K562 treated with DMSO at 1 percent for 24 hours (cell line): ENCODE results near the gene IRF9. TPM values are rescaled to one million over a fixed set of nuclear protein-coding genes. Genes with fewer than 3 reads are reported as not detected.

Source experiments
- total RNA-seq: library from RNA; unstranded; fragments of 300-600 nt; gene quantifications from 2 replicates; pipeline ENCODE4 v1.2.3, GENCODE V29; 2022; ENCODE audit warnings: low read depth; ENCODE audit not compliant: insufficient read depth

Gene IRF9
- 11.9 and 14.2 TPM in 2 replicates for total RNA-seq

DNA sequence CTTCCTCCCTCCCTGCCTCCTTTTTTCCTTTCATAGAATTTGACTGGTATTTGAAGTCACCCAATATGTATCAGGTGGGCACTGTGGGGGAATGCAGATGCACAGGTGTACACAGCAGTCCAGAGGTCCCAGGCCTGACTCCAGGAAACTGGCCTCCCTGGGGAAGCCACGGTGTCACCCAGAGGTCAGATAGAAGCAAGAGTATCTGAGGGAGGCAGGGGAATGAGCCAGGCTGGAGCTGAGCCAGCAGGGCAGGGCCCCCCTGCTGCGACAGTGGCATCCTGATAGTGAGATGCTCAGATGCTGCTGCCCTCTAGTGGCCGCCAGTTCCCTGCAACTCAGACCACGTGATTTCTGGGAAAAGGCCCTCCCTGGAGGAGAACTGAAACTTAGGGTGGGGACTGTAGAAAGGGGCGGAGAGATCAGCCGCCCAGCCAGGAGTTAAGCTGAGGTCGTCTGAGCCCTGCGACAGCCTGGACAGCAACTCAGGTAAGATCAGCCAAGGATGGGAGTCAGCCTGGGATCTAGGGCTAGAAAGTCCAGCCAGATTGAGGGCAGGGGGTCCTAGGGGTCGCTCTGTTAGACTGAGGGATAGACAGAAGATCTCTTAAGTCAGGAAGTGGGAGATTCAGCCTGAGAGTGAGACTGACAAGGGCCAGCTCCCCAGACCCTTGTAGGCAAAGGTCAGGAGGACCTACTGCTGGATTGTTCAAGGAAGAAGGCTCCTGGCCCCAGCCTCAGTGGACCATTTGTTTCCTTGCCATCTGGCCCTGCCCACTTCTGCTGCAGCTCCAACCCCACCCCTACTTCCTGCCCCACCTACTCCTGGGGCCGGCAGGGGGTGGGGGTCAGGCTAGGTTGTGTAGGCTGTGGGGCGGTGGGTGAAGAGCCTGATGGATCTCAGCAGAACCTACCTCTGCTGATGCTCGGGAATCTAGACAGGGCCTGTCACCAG lies at the start of gene IRF9:
IRF9 (plus strand) TSS at position 416 of the 955 bp plus-strand sequence. CDS start 880 bp downstream, outside the sequence.

GRCh38 chr14:24114532-24115421 lies 46.3 kb upstream of the IRF9 start, which contains the start of the genes DCAF11 and NRL:
DCAF11 (plus strand) TSS chr14:24114777; CDS start chr14:24115595, 818 bp downstream.
NRL (minus strand) TSS chr14:24114949; CDS start chr14:24082848, 32,101 bp downstream.

DNA sequence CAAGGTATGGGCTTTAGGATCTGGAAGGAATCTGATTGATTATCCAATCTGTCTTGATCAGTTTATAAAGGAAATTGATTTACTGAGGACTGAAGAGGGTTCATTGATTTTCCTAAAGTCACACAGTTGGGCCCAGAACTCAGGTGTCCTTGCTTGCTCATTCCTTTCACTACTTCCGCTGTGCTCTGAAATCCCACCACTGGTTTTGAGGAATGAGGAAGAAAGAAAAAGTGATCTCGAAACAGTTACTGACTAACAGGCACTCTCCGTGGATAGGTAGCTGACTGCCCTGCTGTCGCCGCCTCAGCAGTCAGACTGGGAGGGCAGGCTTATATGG lies 30.7 kb upstream of the IRF9 start, which contains the start of gene FITM1:
FITM1 (plus strand) TSS at position 280 of the 337 bp plus-strand sequence. CDS start 905 bp downstream, outside the sequence.

DNA sequence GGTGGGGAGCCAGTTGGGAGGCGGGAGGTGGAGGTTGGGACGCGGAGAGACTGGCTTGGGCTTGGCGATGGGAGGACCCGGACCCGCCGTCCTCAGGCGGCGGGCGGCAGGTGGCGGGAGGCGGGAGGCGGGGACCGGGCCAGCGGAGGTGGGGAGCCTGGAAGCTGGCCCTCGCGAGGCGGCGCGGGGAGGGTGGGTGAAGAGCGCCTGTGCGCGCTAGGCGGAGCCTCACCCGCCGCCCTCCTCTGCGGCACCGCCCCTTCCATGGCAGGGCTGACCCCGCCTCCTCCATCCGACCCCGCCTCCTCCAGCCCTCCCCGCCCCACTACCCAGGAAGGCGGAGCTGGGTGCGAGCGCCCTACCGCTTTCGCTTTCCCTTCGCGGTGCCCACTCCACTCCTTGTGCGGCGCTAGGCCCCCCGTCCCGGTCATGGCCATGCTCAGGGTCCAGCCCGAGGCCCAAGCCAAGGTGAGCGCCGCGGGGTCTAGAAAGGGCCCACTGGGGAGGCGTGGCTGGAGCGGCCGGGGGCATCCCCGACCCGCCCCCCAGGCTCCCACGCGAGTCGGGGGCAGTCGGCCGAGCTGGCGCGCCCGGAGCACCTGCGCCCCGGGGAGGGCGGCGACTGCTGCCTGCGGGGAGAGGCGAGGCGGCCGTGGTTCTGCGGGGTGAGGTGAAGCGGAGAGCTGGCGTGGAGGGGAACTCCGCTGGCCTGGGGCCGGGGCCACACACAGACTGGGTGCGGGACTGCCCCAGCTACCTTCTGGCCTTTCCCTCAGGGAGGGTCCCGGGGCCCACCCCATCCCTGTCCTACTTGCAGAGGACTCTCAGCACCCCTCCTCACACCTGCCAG lies 25.0 kb upstream of the IRF9 start, which contains the start of gene PSME1:
PSME1 (plus strand) TSS at position 361 of the 850 bp plus-strand sequence; CDS start at position 430, 69 bp downstream.

DNA sequence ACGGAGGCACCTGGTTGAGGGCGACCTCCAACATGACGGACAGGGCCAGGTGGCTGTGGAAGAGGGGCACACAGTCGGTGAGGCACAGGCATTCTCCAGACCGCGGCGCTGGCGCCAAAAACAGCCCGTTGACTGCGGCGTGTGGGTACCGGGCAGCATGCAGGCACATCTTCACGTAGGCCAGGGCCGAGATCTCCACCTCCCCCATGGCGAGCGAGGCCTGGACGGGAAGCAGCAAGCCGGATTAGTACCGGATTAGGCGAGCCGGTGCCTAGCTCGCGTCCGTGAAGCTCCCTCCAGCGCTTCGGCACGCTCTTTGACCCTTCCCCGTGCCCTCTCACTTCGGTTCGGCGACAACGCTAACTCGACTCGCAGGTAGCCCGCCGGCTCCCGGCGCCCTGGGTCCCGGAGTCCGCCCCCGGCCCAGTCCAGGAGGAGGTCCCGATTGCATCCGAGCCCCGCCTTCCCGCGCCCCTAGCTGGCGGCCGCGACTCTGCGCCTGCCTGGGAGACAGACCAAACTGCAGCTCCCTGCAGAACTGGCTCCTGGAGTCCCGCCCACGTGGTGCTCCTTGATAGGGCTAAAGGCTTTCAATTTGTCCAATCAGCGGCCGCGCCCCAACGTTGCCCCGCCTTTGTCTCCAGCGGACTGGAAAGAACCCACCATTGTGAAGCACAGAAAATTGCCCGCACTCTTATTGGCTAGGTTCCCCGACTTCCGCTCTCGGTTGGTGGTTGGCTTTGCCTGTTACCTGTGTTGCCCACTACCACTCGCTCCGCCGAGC lies 19.8 kb upstream of the IRF9 start, which contains the start of gene EMC9:
EMC9 (minus strand) TSS at position 495 of the 784 bp plus-strand sequence; CDS start at position 208, 287 bp downstream.

GRCh38 chr14:24146453-24146977 lies 14.6 kb upstream of the IRF9 start, which contains the start of gene PSME2:
PSME2 (minus strand) TSS chr14:24146610; CDS start chr14:24146581, 29 bp downstream.

DNA sequence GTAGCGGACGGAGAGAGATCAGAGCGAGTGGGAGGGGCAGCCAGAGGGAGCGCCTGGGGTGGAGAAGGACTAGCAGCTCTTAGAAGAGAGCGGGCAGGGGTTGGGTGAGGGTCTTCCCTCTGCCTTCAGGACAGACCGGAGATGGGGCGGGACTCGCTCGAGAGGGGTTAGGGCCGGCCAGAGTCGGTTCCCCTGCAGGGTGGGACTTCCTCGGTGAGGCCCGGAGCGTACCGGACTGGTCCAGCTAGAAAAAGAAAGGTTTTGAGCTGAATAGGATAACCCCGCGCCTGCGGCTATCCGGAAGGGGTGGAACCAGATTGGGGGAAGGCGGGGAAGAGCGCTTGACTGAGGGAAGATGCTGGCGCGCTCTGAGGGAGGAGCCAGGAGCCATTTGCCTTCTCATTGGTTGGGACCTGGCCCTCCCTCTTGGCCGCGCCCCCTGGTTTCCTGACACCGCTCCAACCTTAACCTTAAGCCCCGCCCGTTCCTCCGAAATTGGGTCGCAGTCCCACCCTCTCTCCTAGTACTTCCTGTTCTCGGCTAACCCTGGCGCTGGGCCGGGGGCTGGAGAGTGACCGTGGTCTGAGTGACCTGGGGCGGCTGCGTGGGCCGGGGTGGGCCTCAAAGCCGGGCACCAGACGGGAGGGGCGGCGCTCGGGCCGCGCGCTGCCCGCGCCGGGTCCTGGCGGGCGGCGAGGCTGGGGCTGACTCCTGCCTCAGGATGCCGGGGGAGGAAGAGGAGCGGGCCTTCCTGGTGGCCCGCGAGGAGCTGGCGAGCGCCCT lies 13.9 kb upstream of the IRF9 start, which contains the start of gene RNF31:
RNF31 (plus strand) TSS at position 521 of the 783 bp plus-strand sequence; CDS start at position 722, 201 bp downstream.

GRCh38 chr14:24171422-24172260 lies 10.6 kb downstream of the IRF9 start, which contains the start of gene REC8:
REC8 (plus strand) TSS chr14:24172080; CDS start chr14:24172553, 473 bp downstream.

GRCh38 chr14:24188251-24189058 lies 27.4 kb downstream of the IRF9 start, which contains the start of gene IPO4:
IPO4 (minus strand) TSS chr14:24188816; CDS start chr14:24188787, 29 bp downstream.

DNA sequence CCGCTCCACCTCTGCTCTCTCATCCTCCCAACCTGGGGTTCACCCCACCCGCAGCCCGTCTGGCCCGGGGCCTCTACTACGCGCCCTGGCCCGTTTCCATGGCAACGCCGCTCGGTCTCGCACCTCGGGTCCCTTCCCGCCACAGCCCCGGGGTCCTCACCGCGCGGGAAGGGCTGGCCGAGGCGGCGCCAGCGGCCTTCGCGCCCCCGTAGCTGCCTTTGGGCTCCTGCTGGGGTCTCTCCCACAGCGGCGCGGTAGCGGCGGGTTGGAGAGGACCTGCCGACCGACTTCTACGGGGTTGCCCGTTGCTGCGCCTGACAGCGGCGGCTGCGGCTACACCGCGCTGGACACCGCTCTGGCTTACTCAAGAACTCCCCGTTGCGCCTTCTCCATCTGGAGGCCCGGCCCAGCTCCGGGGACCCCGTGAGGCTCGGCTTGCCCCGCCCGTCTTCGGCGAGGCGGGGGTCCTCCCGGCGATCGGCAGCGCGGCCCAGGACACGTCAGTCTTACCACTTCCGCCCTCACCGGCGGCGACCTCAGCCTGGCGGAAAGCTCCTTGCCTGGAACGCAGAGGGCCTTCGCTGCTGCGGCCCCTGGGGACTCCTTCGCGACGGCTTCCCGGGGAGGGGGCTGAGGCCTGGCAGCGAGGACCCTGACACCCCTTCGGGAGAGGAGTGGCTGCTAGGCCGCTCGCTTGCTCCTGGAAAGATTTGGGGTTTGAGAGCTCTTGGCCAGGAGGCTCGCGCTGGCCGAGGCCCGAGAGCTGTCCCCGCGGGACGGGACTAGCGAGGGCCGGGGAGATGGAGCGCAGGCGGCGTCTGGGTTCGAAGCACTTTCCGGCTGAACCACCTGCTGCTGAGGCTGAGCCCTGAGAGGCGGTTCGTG lies 34.4 kb downstream of the IRF9 start, which contains the start of gene TM9SF1:
TM9SF1 (minus strand) TSS at position 256 of the 885 bp plus-strand sequence. CDS start 422 bp downstream, outside the sequence.

GRCh38 chr14:24212924-24213865 lies 52.1 kb downstream of the IRF9 start, which contains the start of gene CHMP4A:
CHMP4A (minus strand) TSS chr14:24213488; CDS start chr14:24213439, 49 bp downstream.

GRCh38 chr14:24215495-24216344 lies 54.7 kb downstream of the IRF9 start, which contains the start of gene MDP1:
MDP1 (minus strand) TSS chr14:24216066; CDS start chr14:24215955, 111 bp downstream.

